GM19397 (cell line): ENCODE data around the gene CALHM2.
"Not testable (repeated sequence)": the region's sequence is repeated elsewhere in the genome, so short reads cannot be mapped to it uniquely, and the experiment has no call there.

Source experiments
- ATAC-seq: cut with Tn5 transposase; IDR thresholded peaks from one replicate; pipeline ENCODE4 v1.9.1; 2021; ENCODE audit warnings: mild to moderate bottlenecking, moderate library complexity; ENCODE audit not compliant: unreplicated experiment

Gene CALHM2

DNA sequence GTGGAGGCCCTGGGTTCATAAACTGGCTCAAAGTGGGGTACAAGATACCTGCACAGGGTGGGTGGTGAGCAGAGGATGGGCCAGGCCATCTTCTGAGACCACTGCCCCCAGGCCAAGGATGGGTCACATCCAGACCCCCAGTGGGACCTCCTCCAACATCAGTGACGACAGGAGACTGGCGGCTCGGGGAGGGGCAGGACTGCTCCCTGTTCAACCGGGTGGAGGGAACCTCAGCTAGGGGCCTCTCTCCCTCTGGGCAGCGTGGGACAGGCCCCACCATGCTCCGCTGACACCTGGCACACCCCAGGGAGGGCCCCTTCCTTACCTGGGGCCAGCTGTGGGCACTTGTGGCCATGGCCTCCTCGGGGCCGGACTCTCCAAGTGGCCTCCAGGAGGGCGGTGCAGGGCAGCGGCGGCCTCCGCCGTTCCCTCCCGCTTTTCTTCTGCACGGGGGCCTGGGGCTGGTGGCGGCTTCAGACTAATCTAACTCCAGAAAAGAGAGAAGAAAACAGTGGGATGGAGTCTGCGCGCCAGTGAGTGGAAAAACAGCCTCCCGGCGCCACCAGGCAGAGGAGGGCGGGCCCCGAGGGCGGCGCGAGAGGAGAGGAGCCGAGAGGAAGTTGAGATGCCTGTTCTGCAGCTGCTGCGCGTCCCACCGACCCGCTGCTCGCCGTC, at the start of gene CALHM2:
TSS of gene CALHM2 (minus strand) at position 540 of the 675 bp plus-strand sequence. CDS start 2,429 bp downstream, outside the sequence.
- ATAC-seq: peak; percentile 53

DNA sequence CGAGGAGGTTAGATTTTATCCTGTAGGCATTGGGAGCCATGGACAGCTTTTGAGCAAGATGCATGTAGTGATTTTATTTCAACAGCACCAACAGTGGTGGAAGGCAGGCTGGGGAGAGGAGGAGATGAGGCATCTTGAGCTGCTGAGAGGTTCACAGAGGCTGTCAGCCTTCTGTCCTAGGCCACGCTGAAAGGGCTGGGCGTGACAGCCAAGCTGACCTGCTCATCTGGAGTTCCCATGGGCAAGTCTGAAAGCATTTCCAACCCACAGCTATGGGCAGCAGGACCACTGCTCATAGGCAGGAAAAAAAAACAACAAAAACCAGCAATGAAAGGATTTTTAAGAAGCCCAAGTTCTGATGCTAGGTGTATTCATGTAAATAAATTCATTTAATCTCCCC, 49.0 kb upstream of the CALHM2 start:
- ATAC-seq: no peak

- no peak for ATAC-seq
These were observed 48.3 kb upstream of the CALHM2 start for GRCh38 chr10:103500481-103500880.

DNA sequence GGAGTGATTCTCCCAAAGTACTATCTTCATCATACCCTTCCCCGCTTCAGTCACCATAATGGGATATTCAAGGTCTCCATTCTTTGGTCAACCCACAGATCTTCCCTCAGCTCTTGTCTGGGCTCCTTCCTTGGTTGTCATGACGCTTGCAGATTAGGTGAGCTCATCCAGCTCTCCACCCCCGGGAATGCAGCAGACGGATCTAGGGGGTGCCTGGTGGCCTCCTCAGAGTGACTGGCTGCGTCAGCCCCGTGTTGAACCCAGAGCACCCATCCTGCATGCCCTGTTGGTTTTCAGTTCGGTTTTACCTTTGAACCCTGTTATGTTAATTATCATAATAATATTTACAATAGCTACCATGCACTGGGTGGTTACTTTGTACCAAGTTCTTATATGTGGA, 47.7 kb upstream of the CALHM2 start:
- ATAC-seq: no peak

GRCh38 chr10:103498936-103499638, 46.9 kb upstream of the CALHM2 start:
- no peak for ATAC-seq

- no peak for ATAC-seq
These were observed 45.2 kb upstream of the CALHM2 start for GRCh38 chr10:103497161-103497915.

DNA sequence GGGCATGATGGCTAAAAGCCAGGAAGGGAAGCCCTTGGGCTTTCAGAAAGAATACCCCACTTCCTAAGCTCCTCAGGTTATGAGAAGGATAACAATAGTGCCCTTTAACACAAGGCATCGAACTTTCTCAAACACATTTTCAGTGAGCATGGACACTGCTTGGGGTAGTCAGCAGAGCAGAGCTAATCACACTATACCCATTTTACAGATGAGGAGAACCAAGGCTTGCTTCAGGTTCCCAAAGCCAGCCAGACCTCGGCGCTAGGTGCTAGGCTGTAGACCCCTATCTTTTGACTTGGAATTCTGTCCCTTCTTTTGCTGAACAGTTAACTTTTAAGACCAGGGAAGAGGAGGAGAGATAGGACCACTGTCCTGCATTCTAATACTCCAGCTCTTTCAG, 43.2 kb upstream of the CALHM2 start:
- no peak for ATAC-seq

DNA sequence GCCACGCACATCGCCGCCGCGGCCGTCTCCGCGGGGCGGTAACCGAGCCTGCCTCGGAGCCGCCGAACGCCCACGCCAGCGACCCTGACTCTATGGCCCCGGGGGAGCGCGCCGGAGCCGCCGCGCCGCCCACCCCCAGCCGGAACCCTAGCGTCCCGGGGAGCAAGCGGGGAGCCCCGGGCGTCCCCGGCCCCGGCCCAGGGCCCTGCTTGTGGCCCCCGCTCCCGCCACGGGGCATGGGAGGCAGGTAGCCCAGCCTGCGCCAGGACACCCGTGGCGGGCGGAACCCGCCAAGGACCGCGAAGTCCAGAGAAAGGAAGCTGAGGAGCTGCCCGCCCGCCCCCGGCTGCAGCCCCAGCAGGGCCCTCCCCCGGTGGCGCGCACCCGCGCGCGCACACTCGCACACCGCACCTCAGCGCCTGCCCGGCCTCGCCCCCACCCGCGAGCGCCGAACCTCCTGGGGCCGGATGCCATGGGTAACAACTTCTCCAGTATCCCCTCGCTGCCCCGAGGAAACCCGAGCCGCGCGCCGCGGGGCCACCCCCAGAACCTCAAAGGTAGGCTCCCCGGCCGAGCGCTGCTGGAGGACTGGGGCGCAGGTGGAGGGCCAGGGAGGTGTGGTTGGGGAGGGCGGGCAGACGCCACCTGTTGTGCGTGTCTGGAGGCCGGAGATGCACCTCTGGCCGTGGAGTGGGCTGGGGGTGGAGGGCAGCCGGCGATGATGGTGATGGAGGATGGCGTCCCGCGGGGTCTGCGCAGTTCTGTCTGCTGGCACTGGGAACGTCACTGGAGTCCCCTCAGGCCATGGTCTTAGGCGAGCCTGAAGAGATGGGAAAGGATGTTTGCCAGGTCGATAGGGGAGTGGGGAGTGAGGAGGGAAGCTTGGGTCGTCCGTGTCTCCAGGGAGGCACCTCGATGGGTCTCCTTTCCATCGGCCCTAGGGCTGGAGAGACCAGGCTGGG, 42.0 kb upstream of the CALHM2 start:
- no peak for ATAC-seq

DNA sequence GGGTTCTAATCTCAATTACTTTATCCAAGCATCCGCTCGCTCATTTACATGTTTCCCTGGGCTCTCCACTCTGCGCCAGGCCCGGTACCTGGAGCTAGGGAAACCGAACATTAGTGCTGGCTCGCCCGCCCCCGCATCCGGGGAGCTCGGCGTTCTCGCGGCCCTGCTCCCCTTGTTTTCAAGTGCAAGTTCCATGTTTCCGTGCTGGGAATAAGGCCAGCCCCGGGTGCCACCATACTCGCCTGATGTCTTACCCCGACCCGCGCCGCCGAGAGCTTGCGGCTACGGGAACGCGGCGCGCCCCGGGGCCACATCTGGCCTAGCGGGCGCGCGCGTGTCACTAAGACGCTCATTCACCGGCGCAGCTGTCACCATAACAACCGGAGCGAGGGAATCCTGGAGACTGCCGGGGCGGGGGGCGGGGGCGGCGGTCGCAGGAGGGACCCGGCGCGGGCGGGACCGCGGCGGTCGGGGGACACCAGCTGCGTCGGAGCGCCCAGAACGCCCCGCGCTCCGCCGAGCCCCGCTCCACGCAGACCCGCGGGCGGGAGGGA, 41.3 kb upstream of the CALHM2 start, which contains the start of gene NEURL1:
TSS of gene NEURL1 (plus strand) at position 344 of the 554 bp plus-strand sequence. CDS start 683 bp downstream, outside the sequence.
- ATAC-seq: no peak

DNA sequence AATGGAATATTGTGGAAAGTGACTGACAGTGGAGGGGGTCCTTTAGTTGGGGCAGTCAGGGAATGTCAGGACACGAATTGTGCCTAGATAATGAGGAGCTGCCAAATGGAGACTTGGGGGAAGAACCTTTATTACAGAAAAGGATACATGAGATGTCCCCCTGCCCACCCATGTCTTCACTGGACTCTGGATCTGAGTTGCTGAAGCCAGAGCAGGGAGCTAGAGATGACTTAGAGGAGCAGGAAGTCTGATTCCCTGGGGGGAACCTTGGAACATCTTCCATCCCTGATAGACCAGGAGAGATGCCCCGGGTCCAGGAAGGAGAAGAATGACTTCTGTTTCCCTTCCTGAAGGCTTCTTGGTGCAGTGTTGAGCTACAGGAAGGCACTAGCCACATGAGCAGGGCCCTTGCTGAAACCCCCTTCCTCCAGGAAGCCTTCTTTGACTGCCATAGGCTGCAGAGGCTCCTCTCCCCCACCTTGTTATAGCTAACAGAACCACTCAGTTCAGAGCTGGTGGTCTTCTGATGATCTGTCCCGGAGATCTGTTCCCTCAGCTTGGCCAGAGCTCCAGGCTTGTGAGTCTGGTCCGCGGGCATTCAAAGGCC, 40.6 kb upstream of the CALHM2 start:
- no peak for ATAC-seq

GRCh38 chr10:103491729-103492364, 39.7 kb upstream of the CALHM2 start:
- ATAC-seq: no peak

DNA sequence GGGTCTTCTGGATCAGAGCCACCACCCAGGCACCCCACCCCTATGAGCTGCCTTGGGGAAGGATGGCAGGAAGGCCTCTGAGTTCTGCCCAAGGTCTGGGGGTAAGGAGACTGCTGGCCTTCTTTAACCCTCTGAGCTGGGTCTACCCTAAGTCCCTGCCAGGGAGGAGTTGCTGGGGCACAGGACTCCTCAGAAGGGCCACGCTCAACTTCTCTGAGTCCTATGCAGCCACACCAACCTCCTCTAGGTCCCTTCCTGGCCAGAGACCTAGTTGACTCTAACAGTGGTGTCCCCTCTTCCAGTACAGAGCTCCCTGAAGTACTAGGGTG, 38.8 kb upstream of the CALHM2 start:
- ATAC-seq: no peak

- ATAC-seq: no peak
These were observed 35.2 kb upstream of the CALHM2 start for GRCh38 chr10:103487410-103487708.

DNA sequence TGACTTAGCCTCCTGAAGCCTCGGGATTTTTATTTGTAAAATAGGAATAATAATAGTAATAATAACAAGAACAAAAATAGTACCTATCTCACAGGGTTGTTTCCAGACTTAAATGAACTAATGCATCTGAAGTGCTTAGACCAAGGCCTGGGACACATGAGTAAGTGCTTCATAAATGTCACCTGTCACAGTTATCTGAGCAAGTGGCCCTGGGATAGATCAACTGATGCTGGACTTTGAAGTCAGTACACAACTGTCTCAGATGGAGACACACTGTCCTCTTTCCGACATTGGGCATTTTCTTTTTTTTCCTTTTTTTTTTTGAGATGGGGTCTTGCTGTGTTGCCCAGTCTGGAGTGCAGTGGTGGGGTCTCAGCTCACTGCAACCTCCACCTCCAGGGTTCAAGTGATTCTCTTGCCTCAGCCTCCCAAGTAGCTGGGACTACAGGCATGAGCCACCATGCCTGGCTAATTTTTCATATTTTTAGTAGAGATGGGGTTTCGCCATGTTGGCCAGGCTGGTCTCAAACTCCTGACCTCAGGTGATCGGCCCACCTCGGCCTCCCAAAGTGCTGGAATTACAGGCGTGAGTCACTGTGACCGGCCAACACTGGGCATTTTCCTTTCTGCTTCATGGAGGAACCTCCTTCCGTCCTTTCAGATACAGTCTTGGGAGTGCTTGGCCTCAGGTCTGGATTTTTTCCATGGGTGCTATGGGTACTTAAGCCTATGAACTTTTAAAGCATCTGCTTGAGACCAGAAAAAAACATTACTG, 34.7 kb upstream of the CALHM2 start:
- not testable (repeated sequence) for ATAC-seq

DNA sequence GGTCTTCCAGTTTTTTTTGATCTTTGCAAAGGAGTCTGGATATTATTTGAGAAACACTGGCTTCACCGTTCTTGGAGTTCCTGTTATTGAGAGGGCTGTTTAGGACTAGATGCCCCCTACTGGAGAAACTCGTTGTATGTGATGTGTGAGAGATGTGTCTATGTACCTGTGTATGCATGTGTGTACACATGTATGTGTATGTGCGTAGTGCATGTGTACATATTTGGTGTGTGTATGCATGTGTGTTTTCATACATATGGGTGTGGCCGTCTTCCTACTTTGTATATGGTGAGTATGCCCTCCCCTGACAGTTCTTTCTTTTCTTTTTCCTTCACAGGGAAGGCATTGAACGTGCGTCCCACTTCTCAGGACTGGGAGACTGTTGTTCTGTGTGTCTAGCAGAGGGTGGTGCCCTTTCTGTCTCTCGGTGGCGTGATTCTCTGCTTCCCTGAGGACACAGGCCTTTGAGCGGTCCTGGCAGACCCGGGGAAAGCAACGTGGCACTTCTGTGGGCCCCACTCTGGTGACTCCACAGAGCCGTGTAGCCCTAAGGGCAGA, 29.9 kb upstream of the CALHM2 start:
- ATAC-seq: no peak

DNA sequence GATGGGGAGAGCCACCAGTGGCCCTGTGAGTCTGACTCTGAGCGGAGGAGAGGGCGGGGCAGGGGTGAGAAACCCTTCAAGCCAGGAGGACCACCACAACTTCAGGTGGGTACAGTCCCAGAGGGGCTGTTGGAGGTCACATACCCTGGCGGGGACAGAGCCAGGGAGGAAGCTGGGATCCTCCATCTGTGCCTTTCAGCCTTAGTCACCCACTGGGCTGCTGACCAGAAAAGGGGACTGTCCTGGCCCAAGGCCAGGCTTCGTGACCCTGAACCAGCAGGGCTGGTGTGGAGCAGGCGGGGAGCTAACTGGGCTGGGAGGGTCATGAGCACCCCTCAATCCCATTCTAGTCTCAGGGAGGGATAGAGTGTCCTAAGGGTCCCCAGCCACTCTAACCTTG, 28.4 kb upstream of the CALHM2 start:
- no peak for ATAC-seq

DNA sequence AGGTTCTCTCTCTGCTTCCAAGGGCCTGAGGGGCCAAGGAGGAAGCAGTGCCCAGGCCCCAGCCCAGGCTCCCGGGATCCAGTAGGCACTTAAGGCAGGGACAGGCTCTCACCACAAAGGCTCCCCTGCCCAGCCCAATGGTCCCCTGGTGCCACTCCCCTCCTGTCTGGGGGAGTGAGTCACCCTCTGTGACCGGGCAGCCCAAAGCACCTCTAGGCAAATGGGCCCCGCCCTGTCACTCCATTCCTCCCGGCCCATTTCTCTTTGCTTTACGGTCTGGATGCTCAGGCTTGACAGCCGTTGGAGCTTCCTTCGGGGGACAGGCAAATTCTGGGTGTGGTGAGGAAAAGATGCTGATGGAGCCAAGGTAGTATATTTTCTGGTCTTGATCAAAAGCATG, 27.0 kb upstream of the CALHM2 start, which contains the start of gene CALHM3:
TSS of gene CALHM3 (minus strand) at position 106 of the 400 bp plus-strand sequence. CDS start 208 bp downstream, outside the sequence.
- no peak for ATAC-seq

DNA sequence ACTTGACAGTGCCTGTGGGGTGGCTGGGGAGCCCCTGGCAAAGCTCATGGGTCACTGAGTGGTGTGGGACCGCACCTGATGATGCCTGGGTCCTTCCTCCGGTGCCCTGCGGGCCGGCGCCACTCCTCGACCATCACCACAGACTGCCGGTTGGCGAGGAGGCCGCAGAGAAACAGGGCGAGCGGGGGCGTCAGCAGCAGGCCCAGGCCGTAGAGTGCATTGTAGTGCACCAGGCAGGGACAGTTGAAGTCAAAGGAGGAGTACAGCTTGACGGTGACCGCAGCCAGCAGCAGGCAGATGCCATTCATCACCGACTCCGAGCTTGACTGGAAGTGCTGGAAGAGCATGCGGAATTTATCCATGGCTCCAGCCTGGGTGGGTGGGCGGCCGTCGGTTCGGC, 26.5 kb upstream of the CALHM2 start:
- ATAC-seq: no peak
